NCI-H82 (cell line): Measurements from ENCODE around the gene HOXA11.

ENCODE experiments used
- DNase-seq: peaks from one replicate; lab custom pipeline; 2025; lab: John Stamatoyannopoulos, UW

Gene HOXA11

GRCh38 chr7:27169658-27170425 is 15.2 kb downstream of the HOXA11 start:
- no peak for DNase-seq

DNA sequence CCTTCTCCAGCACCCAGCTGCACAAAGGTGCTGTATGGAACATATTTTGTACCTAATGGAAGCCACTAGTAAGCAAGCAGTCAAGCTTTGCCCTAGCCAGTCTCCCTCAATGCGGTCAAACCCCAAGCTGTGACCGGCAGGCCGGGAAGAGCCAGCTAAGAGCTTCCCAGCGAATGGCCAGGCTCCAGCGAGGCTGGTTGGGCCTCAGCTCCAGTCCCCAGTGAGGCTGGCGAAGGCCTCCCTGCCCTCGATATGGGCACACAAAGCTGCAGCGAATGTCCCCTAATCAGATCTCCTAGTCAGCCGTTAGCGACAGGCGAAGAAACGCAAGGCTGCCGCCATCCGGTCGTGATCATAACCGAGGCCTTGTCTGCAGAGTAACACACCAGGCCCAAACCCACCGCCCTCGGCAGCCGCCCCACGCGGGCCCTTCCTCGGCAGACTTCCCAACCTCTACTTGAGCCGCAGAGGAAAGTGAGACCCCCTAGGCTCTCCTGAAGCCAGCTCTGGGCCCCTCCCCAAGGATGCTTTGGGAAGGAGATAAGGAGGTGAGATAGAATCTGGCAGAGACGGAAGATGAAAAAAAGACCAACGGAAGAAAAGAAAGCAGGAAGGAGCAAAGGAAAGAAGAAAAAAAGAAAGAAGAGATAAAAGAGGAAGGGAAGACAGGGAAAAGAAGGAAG is 16.6 kb downstream of the HOXA11 start:
- peak; percentile 43 for DNase-seq

DNA sequence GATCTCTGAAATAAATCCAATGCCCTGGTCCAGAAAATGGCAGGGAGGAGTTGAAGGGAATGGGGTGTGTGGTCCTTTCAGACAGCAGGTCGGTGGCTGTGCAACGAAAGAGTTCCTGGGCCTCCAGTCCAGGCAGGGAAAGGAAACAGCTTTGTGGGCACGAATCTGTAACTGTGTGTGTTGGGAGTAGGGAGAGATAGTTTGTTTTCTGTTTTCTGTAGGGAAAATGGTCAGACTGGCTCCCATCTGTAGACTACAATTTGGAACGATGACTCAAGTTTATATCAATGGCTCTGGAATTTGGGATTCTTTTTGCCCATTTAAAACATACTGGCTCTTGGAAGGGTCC is 17.1 kb downstream of the HOXA11 start:
- DNase-seq: no peak

DNA sequence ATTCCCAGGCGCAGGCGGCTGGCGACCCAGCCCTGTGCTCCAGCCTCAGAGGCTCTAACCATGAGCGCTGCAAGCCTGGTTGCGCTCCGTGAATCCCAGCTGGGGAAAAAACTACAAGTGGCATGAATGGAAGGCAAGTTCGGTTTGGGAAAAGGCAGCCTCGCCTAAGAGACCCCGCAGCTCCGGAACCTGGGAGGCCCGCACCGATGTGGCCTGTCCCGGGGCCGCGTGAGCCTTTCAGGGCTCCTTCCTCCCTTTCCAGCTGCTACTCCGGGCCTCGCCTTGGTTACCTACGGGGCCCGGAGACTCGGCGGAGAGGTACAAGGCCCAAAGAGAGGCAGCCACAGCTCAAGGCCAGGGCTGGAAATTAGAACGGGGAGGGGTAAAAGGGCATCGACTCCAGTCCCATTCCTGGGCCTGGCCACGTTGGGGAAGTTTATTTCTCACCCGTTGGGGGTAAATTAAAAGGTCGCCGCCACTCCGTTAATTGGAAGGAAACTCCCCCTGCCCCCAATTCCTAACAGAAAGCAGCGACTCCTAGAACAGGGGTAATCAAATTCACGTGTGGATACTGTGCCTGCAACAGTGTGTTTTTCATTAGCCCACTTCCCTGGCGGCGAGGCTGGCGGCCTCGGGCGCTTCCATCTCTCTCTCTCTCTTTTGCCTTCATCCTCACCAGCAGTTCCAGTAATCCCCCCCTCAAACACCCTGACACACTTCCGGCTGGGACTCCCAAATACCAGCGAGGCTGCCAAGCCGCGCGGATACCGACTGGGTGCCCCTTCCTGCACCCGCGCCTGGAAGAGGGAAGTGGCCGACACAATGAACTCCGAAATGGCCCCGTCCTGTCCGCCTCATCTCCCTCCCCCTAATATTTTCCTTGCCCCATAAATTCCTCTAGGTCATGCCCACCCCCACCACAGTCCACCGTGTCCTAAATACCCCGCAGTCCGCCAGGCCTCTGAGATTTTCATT is 18.2 kb downstream of the HOXA11 start:
- DNase-seq: no peak

DNA sequence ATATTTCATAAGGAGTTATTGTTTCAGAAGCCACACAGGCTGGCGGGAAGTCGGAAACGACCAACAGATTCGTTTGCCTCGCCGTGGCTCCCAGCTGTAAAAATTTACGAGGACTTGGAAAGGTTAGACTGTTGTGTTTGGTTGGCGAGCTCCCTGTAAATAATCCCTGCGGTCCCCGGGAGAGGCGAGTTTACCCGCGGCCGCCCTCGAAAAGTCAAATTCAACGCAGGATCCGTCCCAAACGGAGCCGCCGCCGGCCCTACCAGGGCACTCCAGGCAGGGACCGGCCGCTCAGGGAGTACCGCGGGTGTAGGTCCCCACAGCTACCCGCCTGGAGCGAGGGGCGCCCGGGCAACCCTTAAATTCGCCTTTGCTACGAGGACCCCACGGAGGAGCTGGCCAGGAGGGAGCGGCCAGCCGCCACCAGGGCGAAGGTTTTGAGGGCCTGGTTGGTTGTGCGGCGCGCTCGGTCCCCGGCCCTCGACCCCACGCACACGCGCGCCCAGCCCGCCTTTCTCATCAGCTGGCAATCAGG is 19.0 kb downstream of the HOXA11 start:
- DNase-seq: no peak

- peak; percentile 73 for DNase-seq
These were observed 19.7 kb downstream of the HOXA11 start, which contains the start of gene HOXA9 for GRCh38 chr7:27165089-27165995. HOXA9 (minus strand) TSS chr7:27165537; CDS start chr7:27165457, 80 bp downstream.

DNA sequence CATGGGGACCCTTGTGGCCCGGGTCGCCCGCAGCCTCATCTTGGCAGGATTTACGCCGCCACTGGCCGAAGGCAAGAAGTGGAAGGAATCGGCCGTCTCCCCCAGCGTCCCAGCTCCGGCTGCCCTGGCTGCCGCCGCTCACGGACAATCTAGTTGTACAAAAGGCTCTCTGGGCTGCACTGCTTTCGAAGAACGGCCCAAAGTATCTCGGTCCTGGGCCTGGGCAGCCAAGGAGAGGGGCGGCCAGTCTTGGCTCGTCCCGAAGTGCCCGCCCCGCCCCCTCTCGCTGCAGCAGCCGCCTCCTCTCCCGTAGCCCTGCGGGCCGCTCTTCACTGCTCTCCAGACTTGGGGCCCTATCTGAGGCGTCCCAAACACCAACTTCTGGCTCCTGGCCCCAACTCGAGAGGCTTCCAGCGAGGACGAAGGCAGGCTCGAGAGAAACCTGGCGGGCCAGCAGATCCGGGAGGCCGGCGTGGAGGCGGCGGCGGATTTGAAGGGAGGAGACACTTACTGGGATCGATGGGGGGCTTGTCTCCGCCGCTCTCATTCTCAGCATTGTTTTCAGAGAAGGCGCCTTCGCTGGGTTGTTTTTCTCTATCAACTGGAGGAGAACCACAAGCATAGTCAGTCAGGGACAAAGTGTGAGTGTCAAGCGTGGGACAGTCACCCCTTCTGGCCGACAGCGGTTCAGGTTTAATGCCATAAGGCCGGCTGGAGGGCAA is 20.5 kb downstream of the HOXA11 start:
- DNase-seq: peak; percentile 29

DNA sequence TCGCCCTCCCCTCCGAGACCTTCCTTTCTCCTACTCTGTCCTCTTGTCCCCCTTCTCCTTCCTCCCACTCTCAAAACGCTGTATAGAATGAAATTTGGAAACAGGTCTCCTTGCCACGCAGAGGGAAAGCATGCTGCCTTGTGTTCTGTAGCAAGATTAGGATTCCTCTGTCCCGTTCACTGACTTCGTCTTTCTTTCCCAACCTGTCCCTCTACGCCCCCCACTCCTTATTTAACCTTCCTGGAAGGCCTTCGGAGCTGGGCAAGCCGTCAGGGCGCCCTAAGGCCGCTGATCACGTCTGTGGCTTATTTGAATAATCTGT is 21.0 kb downstream of the HOXA11 start:
- DNase-seq: no peak

DNA sequence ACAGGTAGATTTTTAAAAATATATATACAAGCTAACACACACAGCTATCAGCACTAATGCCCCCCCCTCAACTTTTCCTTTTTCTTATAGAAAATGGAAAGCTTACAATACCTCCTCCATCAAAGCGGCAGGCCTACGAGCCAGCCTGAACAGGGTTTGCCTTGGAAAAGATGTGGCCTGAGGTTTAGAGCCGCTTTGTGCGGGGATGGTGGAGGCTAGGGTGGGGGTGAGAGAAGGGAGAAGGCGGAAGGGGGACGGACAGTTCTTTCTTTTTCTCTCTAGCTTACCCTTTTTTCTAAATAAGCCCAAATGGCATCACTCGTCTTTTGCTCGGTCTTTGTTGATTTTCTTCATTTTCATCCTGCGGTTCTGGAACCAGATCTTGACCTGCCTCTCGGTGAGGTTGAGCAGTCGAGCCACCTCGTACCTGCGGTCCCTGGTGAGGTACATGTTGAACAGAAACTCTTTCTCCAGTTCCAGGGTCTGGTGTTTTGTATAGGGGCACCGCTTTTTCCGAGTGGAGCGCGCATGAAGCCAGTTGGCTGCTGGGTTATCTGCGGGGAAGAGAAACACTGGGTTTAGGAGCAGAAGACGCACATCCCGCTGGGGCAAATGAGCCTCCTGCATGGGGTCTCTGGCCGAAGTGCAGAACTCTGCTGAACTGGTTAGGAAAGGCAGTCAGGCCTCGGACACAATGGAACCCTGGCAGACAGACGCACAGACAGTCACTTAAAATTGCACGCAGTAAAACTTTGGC is 21.6 kb downstream of the HOXA11 start:
- no peak for DNase-seq

- no peak for DNase-seq
These were observed 22.3 kb downstream of the HOXA11 start for GRCh38 chr7:27162561-27163287.

DNA sequence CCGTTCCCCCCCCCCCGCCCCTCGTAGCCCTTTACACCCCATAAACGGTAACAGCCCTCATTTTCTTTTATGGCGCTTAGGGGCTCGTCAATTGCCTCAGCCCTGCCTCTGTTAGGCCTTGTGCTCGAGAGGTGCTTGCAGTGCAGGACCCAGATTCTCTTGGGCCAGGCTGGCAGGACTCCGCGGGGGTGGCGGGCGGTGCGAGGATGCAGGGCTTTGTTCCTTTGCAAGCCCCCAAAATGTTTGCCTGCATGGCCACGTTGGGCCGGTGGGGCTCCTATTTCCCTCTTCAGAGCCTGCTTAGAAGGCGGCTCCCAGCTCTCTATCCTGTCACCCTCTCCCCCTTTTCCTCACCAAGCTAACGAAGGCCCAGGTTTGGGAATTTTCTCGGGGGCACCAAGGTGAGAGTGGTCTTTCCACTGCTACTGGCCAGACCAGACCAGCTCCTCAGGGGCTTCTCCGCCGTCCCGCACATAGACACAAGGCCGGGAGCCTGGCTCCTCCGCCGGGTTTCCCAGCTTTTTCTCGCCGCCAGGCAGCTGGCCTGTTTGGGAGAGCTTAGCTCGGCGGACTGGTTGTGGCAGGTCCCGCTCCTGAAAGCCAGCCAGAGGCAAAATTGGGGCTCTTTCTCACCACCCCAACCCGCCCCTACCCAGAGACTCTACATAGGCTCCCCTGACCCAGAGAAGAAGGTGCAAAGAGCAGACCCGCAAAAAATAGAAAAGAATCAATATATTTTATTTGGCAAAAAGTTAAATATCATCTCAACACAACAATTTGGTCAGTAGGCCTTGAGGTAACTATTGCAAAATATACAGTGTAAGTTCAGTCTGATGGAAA is 23.1 kb downstream of the HOXA11 start:
- no peak for DNase-seq

DNA sequence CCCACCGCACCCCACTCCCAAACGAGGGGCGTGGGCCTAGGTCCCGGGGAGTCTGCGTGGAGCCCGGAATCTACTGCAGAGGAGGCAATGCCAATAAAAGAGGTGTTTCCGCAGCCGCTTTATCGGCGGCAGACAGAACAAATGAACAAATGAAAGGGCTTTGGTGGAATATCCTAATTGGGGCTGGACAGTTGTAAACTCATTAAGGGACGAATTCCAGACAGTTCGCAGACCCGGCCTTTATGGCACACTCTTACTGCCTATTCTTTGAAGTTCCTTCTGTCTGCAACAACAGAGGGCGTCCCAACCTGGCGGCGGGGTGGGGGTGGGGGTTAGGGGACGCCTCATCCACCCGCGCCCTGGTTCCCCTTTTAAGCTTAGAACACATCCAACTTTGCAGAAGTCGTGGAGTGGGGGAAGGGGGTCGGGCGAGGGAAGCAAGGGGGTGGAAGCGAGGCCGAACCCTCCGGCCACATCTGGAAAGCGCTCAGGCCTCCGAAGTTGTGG is 23.8 kb downstream of the HOXA11 start:
- no peak for DNase-seq

DNA sequence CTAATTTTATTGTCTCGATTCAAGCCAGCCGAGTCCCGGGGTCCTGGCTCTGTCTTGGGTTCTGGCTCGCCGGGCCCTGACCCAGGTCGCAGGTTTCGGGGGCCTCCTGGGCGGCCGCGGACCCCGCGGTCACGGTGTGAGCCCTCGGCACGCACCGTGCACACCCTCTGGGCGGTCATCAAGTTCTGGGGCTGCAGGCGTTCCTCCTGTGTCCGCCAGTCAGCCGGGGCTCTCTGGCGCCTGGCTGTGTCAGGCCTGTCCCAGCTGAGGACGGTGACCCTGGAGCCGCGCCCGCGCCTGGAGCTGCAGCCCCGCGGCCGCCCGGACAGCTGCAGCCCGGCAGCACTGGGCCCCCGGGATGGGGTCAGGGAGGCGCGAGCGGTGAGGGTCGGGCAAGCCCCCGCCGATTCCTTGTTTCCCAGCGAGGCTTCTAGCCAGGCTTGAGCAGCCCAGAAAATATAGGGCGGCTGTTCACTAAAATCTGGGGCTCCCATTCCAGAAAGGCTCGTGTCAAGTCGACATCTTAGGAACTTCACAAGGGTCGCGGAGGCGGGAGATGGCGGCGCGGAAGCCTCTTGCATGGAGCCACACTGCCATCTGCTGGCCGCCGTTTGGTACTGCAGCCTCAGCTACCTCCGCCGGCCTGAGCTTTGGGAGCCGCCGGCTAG is 24.4 kb downstream of the HOXA11 start:
- DNase-seq: peak; percentile 86

DNA sequence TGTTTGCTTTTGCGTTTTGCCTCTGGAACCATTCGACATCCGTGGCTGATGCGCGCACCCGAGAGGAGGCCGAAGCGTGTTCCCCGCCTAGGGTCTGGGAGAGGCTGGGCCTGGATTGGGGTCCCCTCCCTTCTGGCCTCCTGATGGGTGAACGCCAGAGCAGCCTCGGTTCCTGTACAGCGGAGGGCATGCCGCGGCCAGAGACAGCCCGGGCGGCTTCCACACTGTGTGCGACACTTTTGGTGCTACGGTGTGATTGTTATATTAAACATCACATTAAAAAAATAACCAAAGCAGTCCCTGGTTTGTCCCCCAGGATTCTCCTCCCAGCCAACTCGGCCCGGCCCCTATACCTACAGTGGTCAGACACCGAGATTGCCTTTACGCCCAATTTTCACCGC is 24.9 kb downstream of the HOXA11 start:
- no peak for DNase-seq

GRCh38 chr7:27159266-27160144 is 25.5 kb downstream of the HOXA11 start:
- no peak for DNase-seq
